Smooth muscle cell (in vitro differentiated cells): ENCODE results near the gene DFFA. TPM values are rescaled to one million over a fixed set of nuclear protein-coding genes. Genes with fewer than 3 reads are reported as not detected.
A peak's percentile ranks its signal among the peaks of the same experiment; 100 is the strongest.

Experiments
- DNase-seq: peaks from one replicate; lab custom pipeline; 2025; ENCODE audit not compliant: unreplicated experiment; lab: John Stamatoyannopoulos, UW
- H2AFZ ChIP-seq: fragments of 200-600 bp; sonication (generic); 2 replicates; pipeline ENCODE4 v1.6.0; 2016; ENCODE audit warnings: antibody characterized with exemption, low read depth, mild to moderate bottlenecking
- H3F3A ChIP-seq: fragments of 200-600 bp; sonication (generic); 2 replicates; pipeline ENCODE4 v1.6.0; 2017; ENCODE audit warnings: antibody characterized with exemption, low read depth
- H3K27ac ChIP-seq: fragments of 200-600 bp; sonication (generic); 2 replicates; pipeline ENCODE4 v1.5.1; 2016; ENCODE audit warnings: low read depth, mild to moderate bottlenecking
- H3K27me3 ChIP-seq: fragments of 200-600 bp; sonication (generic); 2 replicates; pipeline ENCODE4 v1.6.1; 2016; ENCODE audit warnings: low read depth, mild to moderate bottlenecking
- H3K36me3 ChIP-seq: fragments of 200-600 bp; sonication (generic); 2 replicates; pipeline ENCODE4 v1.5.1; 2016; ENCODE audit warnings: low read depth
- H3K4me1 ChIP-seq: fragments of 200-600 bp; sonication (generic); 2 replicates; pipeline ENCODE4 v1.5.1; 2016; ENCODE audit warnings: low read depth
- H3K4me2 ChIP-seq: fragments of 200-600 bp; sonication (generic); 2 replicates; pipeline ENCODE4 v1.6.0; 2016; ENCODE audit warnings: mild to moderate bottlenecking
- H3K4me3 ChIP-seq: fragments of 200-600 bp; sonication (generic); 2 replicates; pipeline ENCODE4 v1.5.1; 2016; ENCODE audit warnings: mild to moderate bottlenecking
- H3K79me2 ChIP-seq: fragments of 200-600 bp; sonication (generic); 2 replicates; pipeline ENCODE4 v1.6.0; 2016; ENCODE audit warnings: low read depth, mild to moderate bottlenecking
- H3K9ac ChIP-seq: fragments of 200-600 bp; sonication (generic); 2 replicates; pipeline ENCODE4 v1.6.0; 2016; ENCODE audit warnings: low read depth
- H3K9me3 ChIP-seq: fragments of 200-600 bp; sonication (generic); replicated peaks from 2 replicates; pipeline ENCODE4 v1.5.1; 2016; ENCODE audit warnings: low read depth
- H4K20me1 ChIP-seq: fragments of 200-600 bp; sonication (generic); 2 replicates; pipeline ENCODE4 v1.6.0; 2016; ENCODE audit warnings: low read depth
- WGBS: methylation state at CpG from one replicate; pipeline ENCODE4 v1.1.7; 2016; ENCODE audit warnings: low lambda C conversion rate; 5-methylcytosine and 5-hydroxymethylcytosine counted together
- polyA plus RNA-seq: library from polyadenylated mRNA; unstranded; fragments of >200 nt; fragmentation: Nextera tagmentation; extraction: Ambion mirVana; gene quantifications from 2 replicates; pipeline ENCODE4 v1.2.1, GENCODE V29; 2016
- total RNA-seq: library from RNA; depleted of rRNA; stranded (reverse); fragments of >200 nt; gene quantifications from 2 replicates; pipeline ENCODE4 v1.2.3, GENCODE V29; 2014
- TF ChIP-seq, protein P1 (sequence below): fragments of 200-600 bp; sonication (generic); IDR thresholded peaks from 2 replicates; pipeline ENCODE4 v1.5.1; 2017; ENCODE audit warnings: borderline replicate concordance, mild to moderate bottlenecking, antibody characterized with exemption; ENCODE audit not compliant: insufficient read depth, poor library complexity, severe bottlenecking

Gene DFFA
- total and polyA plus RNA-seq, 2 experiments from 2014 or later, result 27.6 to 30.0 TPM

DNA sequence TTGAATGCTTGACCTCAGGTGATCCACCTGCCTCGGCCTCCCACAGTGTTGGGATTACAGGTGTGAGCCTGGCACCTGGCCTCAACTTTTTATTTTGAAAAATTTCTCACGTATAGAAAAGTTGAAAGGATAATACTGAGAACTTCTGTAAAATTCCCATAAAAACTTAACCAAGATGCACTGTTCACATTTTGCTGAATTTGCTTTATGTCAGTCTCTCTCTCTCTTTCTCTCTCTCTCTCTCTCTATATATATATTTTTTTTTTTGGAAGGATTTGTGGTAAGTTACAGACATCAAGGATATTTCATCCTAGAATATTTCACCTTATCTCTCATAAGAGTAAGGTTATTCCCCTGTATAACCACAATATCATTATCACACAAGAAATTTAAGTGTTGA is 8.3 kb upstream of the DFFA start:
- Histone ChIP-seq H3K9me3 (no peaks in the 10 kb centered on the region), H3K27ac (no peak overlapping the region), H3K4me2 (no peak overlapping the region), H3K36me3 (no peaks in the 10 kb centered on the region), H3K9ac (no peak overlapping the region), H3K4me1 (peaks cover 6% of the 10 kb centered on the region), H3K4me3 (no peak overlapping the region), H3K27me3 (no peaks in the 10 kb centered on the region), H4K20me1 (peaks cover 59% of the 10 kb centered on the region), H3K79me2 (peaks cover 83% of the 10 kb centered on the region), H2AFZ (no peak overlapping the region), H3F3A (no peaks in the 10 kb centered on the region)
- 100% methylated on average over 2 of the region's 2 CpGs for WGBS
- TF ChIP-seq, protein P1, sequence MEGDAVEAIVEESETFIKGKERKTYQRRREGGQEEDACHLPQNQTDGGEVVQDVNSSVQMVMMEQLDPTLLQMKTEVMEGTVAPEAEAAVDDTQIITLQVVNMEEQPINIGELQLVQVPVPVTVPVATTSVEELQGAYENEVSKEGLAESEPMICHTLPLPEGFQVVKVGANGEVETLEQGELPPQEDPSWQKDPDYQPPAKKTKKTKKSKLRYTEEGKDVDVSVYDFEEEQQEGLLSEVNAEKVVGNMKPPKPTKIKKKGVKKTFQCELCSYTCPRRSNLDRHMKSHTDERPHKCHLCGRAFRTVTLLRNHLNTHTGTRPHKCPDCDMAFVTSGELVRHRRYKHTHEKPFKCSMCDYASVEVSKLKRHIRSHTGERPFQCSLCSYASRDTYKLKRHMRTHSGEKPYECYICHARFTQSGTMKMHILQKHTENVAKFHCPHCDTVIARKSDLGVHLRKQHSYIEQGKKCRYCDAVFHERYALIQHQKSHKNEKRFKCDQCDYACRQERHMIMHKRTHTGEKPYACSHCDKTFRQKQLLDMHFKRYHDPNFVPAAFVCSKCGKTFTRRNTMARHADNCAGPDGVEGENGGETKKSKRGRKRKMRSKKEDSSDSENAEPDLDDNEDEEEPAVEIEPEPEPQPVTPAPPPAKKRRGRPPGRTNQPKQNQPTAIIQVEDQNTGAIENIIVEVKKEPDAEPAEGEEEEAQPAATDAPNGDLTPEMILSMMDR, result no peak
- DNase-seq, result no peak

DNA sequence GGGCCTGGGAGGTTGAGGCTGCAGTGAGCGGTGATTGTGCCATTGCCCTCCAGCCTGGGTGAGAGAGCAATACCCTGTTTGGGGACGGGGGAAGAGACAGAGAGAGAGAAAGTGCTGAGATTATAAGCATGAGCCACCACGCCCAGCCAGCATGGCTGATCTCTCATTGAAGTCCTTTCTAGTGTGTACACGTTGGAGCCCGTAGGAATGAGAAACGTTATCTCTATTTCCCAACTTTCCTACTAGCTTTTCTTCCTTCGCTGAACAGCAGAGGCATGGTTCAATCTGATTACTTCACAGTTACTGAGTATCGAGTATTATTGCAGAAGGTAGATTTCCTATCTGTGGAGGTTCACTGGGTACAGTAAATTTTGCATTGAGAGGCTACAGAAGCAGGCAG is 7.0 kb upstream of the DFFA start:
- Histone ChIP-seq H2AFZ (no peak overlapping the region), H3K4me2 (no peak overlapping the region), H3K79me2 (peaks cover 76% of the 10 kb centered on the region), H3K4me1 (peaks cover 6% of the 10 kb centered on the region), H3K27me3 (no peaks in the 10 kb centered on the region), H3K4me3 (no peak overlapping the region), H3K36me3 (no peaks in the 10 kb centered on the region), H3K9ac (no peak overlapping the region), H3K27ac (no peak overlapping the region), H3F3A (no peaks in the 10 kb centered on the region), H3K9me3 (no peaks in the 10 kb centered on the region), H4K20me1 (peaks cover 47% of the 10 kb centered on the region)
- TF ChIP-seq, protein P1, result no peak
- no peak for DNase-seq
- 82% methylated on average over 8 of the region's 8 CpGs for WGBS

DNA sequence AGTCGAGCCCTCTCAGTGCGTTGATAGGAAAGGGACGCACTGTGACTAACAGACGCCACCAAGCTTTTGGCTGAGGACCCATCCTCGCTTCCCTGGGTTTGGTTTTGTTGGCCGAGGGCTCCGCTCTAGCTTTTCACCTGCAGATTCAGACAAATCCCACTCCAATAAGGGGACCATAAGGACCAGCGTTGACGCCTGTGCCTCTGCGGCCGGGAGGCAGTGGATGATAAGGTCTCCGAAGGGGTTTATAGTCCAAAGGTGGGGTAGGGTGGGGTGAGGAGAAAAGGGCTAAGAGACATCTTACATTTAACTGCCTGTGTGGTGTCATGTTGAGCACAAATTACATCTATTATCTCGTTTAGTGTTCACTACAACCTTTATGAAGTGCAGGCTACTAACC is 3.2 kb upstream of the DFFA start:
- no peaks in the 10 kb centered on the region for H3K27me3 ChIP-seq
- H3K9me3 ChIP-seq, result no peaks in the 10 kb centered on the region
- peak overlapping the region; percentile 79 for H3K9ac ChIP-seq
- peaks cover 45% of the 10 kb centered on the region for H3K79me2 ChIP-seq
- 2% methylated on average over 13 of the region's 13 CpGs for WGBS
- H2AFZ ChIP-seq, result peak overlapping the region; percentile 92
- no peak for DNase-seq
- peak overlapping the region; percentile 90 for H3K4me2 ChIP-seq
- H3F3A ChIP-seq, result no peaks in the 10 kb centered on the region
- no peaks in the 10 kb centered on the region for H3K36me3 ChIP-seq
- TF ChIP-seq, protein P1, result no peak
- H3K27ac ChIP-seq, result no peak overlapping the region
- H4K20me1 ChIP-seq, result peaks cover 18% of the 10 kb centered on the region
- peaks cover 15% of the 10 kb centered on the region for H3K4me1 ChIP-seq
- peak overlapping the region; percentile 71 for H3K4me3 ChIP-seq
